Measurements from ENCODE around the gene LRRC3. TPM values are rescaled to one million over a fixed set of nuclear protein-coding genes. Genes with fewer than 3 reads are reported as not detected.
A peak's percentile ranks its signal among the peaks of the same experiment; 100 is the strongest.

LRRC3 gene
- total and polyA plus RNA-seq, 12 donors = 0.67 to 3.2 (median 1.9) TPM

GRCh38 chr21:44450999-44451398, 4.3 kb upstream of the LRRC3 start:
- TF ChIP-seq POLR2A (IDR thresholded peaks at IDR 0.05) (no peak), CTCF (IDR thresholded peaks at IDR 0.05) (no peak)
- peaks cover under 1 to 1% of the 10 kb centered on the region in 2 donors for H3K4me1 ChIP-seq (replicated peaks in 1 of 2)
- peaks cover 3% of the 10 kb centered on the region for H3K27me3 ChIP-seq
- H3K36me3 ChIP-seq (replicated peaks in 1 of 2) = no peaks in the 10 kb centered on the region
- intact Hi-C loops (cut with DNase I) = loop anchor here in 1 of 2 donors (5.0 to 10.0 kb wide), 2 partner anchors 106 to 1801 kb away; no protein-coding TSS in a partner anchor
- WGBS, 4 donors = 81 to 88% (median 83%) methylated on average over 14 of the region's 14 CpGs
- H3K9me3 ChIP-seq (replicated peaks in 1 of 3) = no peaks in the 10 kb centered on the region
- H3K27ac ChIP-seq = no peak overlapping the region
- peak in 2 of 7 donors; percentile 2 to 3 for DNase-seq
- H3K4me3 ChIP-seq = no peak overlapping the region

- WGBS, 4 donors = 89 to 96% (median 91%) methylated on average over 3 of the region's 3 CpGs
- H3K4me3 ChIP-seq = no peak overlapping the region
- no peaks in the 10 kb centered on the region for H3K36me3 ChIP-seq (replicated peaks in 1 of 2)
- peaks cover 4 to 5% of the 10 kb centered on the region in 2 donors for H3K4me1 ChIP-seq (replicated peaks in 1 of 2)
- no peaks in the 10 kb centered on the region for H3K9me3 ChIP-seq (replicated peaks in 1 of 3)
- no peak for DNase-seq
- peaks cover 3% of the 10 kb centered on the region for H3K27me3 ChIP-seq
- intact Hi-C loops (cut with DNase I) = loop anchor here in 1 of 2 donors (5.0 to 10.0 kb wide), 2 partner anchors 108 to 1799 kb away; no protein-coding TSS in a partner anchor
- no peak overlapping the region for H3K27ac ChIP-seq
- no peak for TF ChIP-seq CTCF (IDR thresholded peaks at IDR 0.05)
- no peak for TF ChIP-seq POLR2A (IDR thresholded peaks at IDR 0.05)
Measured at GRCh38 chr21:44453120-44453519, 2.2 kb upstream of the LRRC3 start.

- Histone ChIP-seq H3K4me1 (replicated peaks in 1 of 2) (peaks cover 4 to 5% of the 10 kb centered on the region in 2 donors), H3K27ac (no peak overlapping the region), H3K27me3 (peaks cover 3% of the 10 kb centered on the region), H3K36me3 (replicated peaks in 1 of 2) (no peaks in the 10 kb centered on the region), H3K4me3 (no peak overlapping the region), H3K9me3 (replicated peaks in 1 of 3) (no peaks in the 10 kb centered on the region)
- intact Hi-C loops (cut with DNase I) = loop anchor here in 1 of 2 donors (5.0 to 10.0 kb wide), 2 partner anchors 109 to 1798 kb away; no protein-coding TSS in a partner anchor
- 87 to 94% (median 93%) methylated on average over 5 of the region's 5 CpGs for WGBS, 4 donors
- no peak for DNase-seq
- TF ChIP-seq CTCF (IDR thresholded peaks at IDR 0.05) = no peak
- TF ChIP-seq POLR2A (IDR thresholded peaks at IDR 0.05) = no peak
Measured at GRCh38 chr21:44454058-44454457, 1.3 kb upstream of the LRRC3 start.

DNA sequence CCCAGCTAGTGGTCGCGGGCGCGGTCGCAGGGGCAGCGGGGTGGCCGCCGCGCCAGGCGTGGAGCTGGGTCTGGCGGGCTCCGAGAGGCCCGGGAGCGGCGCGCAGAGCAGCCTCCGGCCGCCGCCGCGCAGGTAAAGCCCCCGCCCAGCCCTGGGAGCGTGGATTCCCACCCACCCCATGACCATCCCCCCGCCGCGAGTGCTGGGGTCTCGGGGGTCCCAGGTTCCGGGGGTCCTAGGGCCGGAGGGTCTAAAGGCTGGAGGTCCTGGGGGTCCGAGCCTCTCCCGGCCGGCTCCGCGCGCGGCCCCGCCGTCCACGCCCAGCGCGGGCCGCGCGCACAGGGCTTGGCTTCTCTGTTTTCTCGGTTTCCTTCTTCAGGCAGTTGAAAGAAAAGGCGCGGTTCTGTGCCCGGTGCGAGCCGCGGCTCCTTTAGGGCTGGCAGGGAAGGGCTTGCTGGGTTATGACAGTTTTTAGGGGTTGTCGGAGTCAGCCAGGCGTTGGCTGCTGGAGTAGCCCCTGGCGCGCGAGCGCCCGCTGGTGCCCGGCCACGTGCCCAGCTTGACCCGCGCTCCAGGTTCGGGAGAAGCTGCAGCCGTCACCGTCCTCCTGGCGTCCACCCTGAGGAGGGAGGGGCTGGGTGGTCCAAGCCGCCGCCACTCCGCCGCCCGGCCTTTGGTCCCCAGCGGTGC, 359 bp downstream of the LRRC3 start:
- Histone ChIP-seq H3K27me3 (no peaks in the 10 kb centered on the region), H3K27ac (peak overlapping the region in 1 of 5 donors; percentile 43), H3K36me3 (replicated peaks in 1 of 2) (no peaks in the 10 kb centered on the region), H3K4me1 (replicated peaks in 1 of 2) (peaks cover 4 to 5% of the 10 kb centered on the region in 2 donors), H3K4me3 (peak overlapping the region in 3 of 4 donors; percentile 25 to 98 (median 40)), H3K9me3 (replicated peaks in 1 of 3) (no peaks in the 10 kb centered on the region)
- WGBS, 4 donors = 1 to 5% (median 1%) methylated on average over 4 to 72 of the region's 72 CpGs
- DNase-seq = peak; percentile 55 to 62 (median 60)
- TF ChIP-seq CTCF (IDR thresholded peaks at IDR 0.05) (peak in 1 of 6 experiments; percentile 1), POLR2A (IDR thresholded peaks at IDR 0.05) (no peak)
- intact Hi-C loops (cut with DNase I) = loop anchor here in 1 of 2 donors (10.0 kb wide), 1 partner anchor 111 kb away; no protein-coding TSS in a partner anchor

Data from adrenal gland (tissue), 12 donors.